Right renal cortex interstitium (tissue), 3 donors: ENCODE results near the gene MACROH2A2. TPM values are rescaled to one million over a fixed set of nuclear protein-coding genes. Genes with fewer than 3 reads are reported as not detected.
"Not testable (repeated sequence)": the region's sequence is repeated elsewhere in the genome, so short reads cannot be mapped to it uniquely, and the experiment has no call there.

Experiments
- DNase-seq, 3 donors: peaks; one replicate each; pipeline ENCODE4 v3.0.0-alpha.2; 2013; ENCODE audit warnings: low read depth in 3 of 3, low spot score in 2 of 3
- polyA plus RNA-seq, 3 donors: library from polyadenylated mRNA; unstranded; fragments of 120-200 nt; gene quantifications; one replicate each; pipeline ENCODE4 v1.2.1, GENCODE V29; 2013; ENCODE audit not compliant: insufficient read length in 3 of 3

Gene MACROH2A2
- polyA plus RNA-seq = 10 to 100 TPM; 76.9 to 82.0 (median 80.5) TPM

DNA sequence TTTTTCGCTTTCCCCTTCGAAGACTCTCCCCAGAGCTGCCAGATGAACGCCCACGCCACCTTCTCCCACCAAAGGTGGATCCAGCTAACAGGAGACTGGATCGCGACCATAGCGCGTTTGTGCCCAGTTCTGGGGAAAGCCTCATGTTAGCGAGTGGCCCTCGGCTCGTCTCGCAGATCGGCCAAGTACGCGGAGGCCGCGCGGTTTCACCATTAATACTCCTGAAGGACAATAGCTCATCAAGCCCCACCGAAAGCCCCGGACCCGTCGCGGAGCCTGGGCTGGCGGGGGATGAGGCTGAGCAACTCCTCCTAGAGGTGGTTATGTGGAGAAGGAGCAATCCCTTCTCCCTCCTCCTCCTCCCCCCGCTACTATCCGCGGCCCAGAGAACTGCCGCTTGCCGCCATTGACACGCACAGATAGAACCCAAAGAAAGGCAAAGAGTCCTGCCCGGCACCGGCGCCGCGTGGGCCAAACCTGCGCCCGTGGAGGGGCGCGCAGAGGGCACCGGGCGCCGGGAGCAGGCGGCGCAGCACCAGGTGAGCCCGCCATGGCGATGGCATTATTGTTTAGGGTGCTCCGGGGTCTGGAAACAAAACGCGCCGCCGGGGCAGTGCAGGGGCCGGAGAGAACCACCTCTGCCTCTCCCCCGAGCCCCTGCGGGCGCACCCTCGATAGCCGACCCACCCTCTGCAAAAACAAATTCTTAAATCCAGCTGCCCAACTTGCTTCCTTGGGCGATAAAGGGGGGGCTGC is at the start of gene MACROH2A2:
Gene MACROH2A2, plus strand, starts transcription at position 385 of the 756 bp plus-strand sequence. CDS start 22,813 bp downstream, outside the sequence.
- DNase-seq = peak; percentile 62 to 66 (median 65)

DNA sequence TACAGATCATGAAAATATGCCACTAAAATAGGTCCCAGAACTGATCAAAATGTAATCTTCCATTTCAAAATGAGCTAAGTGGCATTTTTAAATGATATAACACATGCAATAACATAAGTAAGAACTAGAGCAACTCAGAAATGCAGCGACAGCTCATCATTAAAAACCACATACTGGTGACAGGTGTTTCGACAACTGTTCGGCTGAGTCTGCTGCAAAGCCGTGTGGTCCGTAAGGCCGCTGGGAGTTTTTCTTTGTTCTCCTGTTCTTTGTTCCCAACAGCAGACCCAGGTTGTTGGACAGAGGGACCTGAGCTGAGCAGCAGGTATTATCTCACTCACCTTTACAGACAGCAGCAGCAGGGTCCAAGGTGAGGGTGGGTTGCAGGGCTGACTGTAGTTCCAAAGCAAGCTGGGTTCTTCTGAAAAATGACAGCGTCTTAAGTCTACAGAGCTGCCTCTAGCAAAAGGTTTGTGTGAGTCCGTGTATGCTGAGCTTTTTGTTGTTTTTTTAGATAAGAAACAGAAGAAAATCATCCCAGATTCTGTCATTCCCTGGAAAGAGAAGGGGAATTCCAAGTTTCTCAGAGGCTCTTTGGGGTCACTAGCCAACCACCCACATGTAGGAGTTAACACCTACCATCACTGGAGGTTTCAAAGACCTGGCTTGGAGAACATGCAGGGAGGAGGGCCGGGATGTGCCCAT is 45.4 kb upstream of the MACROH2A2 start:
- no peak for DNase-seq

DNA sequence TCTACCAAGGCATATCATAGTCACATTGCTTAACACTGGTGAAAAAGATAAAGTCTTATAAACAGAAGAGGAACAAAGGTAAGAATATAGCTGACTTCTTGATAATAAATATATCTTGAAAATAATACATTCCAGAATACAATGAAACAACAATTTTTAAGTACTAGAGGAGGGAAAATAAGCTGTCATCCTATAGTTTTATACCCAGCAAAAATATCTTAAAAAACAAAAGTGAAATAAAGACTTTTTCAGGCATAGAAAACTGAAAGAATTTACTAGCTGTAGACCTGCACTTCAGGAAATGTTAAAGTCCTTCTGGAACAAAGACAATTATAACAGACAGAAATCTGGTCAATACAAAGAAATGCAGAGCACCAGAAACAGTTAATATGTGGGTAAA is 21.4 kb upstream of the MACROH2A2 start:
- DNase-seq = no peak

DNA sequence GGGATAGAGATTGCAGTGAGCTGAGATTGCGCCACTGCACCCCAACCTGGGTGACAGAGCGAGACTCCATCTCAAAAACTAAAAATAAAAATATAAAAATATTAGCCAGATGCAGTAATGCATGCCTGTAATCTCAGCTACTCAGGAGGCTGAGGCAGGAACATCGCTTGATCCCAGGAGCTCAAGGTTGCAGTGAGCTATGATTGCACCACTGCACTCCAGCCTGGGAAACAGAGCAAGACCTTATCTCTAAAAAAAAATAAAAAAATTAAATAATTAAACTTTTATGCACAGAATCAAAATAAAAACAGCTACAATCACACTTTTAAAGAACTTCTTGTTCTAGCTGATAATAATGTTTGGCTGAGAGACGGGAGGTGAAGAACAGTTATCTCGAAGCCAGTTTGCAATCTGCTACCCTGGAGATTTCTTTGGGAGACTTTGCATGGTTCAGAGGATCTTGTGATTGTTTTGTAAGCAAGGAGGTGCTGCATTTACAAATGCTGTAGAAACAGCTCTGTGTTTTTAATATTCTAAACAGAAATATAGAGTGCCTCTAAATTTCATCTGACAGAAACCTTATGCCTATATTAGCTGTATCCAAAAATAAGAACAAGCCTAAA is 19.9 kb upstream of the MACROH2A2 start:
- DNase-seq = no peak

DNA sequence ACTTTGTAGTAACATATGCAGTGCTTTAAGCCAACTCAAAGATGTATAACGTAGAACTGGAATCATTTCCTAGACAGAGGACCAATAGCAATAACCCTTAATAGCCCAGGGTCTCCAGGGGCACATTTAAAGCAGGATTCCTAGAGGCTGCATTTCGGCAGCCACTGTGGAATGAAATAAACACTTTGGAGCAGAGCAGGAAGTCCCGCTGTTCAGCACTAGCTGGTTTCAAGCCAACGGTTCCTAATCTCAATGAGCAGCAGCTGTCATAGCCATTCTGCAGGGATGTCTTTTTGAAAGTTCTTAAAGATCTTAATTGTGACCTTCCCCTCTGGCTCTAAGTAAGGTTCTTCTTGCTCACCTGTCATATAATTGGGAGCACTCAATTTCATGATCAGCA is 18.4 kb upstream of the MACROH2A2 start:
- DNase-seq = no peak

DNA sequence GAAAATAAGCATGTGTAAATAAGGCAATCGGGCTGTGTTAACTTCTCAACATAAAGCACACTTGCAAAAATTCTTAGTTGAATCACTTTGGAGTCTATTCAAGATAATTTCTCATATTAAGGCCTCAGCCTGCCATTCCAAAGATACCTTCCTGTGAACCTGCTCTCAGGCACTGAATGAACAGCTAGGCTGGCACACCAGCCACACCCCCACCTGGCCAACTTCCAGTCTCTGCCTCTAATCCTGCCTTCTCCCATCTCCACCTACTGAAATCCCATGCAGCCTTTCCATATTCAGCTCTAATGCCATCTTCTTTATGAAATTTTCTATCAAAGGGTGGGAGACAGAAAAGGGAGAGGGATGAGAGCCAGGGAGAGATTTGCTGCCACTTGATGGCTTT is 17.1 kb upstream of the MACROH2A2 start:
- no peak for DNase-seq

DNA sequence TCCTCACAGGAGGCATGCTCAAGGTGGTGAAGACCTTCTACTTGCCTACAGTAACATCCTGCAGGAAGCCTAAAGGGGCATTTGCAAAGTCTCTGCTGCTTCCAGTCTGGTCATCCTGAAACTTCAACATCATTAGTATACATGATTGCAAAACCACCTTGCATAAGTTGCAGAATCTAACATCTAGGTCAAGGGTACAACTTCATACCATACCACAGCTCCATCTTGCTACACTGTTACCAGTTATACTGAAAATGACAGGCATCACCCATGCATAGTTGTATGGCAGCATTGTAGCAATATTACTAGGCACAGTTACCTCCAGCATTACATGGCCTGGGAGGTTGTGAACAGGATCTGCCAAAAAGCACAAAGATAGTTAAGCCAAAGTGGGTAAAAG is 13.7 kb upstream of the MACROH2A2 start:
- no peak for DNase-seq

DNA sequence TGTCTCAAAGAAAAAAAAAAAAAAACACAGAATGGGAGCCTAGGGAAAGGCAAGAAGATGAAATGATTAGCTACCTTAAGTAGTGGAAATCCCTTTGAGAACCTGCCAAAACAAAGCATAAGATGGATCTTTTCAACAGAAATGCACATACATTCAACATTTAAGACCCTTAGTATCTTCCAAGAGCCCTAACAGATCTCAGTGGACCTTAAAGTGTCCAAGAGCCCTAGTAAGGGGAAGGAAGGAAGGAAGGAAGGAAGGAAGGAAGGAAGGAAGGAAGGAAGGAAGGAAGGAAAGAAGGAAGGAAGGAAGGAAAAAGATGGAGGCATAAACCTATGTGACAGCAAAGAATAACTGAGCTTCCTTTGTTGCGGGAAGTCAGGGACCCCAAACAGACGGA is 11.6 kb upstream of the MACROH2A2 start:
- DNase-seq = no peak

DNA sequence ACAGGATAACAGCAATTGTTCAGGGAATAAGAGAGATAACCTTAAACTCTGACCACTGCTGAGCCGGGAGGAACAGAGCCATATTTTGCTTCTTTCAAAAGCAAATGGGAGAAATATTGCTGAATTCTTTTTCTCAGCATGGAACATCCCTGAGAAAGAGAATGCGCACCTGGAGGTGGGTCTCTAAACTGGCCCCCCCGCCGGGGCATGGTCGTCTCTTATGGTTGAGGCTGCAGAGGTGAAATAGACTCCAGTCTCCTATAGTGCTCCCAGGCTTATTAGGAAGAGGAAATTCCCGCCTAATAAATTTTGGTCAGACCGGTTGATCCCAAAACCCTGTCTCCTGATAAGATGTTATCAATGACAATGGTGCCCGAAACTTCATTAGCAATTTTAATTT is 10.9 kb upstream of the MACROH2A2 start:
- not testable (repeated sequence) for DNase-seq

DNA sequence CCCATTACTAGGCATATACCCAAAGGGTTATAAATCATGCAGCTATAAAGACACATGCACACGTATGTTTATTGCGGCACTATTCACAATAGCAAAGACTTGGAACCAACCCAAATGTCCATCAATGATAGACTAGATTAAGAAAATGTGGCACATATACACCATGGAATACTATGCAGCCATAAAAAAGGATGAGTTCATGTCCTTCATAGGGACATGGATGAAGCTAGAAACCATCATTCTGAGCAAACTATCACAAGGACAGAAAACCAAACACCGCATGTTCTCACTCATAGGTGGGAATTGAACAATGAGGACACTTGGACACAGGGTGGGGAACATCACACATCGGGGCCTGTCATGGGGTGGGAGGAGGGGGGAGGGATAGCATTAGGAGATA is 5.6 kb upstream of the MACROH2A2 start:
- not testable (repeated sequence) for DNase-seq

DNA sequence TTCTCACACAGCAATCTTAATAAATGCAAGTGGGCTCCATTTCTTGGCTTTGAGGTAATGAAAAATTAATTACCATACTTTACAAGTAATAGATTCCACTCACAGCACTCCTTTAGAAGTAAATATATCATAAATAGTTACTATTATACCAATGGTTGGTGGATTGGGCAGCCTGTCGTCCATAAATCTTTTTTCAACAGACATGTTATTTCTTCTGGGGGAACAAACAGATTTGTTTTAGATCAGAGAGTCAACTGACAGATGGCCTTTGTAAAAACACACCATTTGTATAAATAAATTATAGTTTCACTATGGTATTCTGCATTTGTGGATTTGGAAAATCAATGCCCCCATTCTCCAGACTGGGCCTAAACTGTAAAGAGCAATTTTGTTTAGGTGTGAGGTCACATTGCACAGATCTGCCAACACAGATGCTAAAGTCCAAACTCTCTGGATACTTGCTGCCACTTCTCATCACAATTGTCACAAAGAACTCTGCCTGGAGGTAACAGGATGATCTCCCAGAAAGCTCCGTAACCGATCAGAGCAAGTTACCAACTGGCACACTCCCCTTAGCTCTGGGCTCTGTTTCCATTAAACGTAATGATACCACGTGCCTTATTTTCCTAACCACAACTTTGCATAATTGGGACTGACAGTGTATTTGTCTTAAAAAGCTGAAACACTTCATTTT is 4.5 kb upstream of the MACROH2A2 start:
- DNase-seq = no peak

DNA sequence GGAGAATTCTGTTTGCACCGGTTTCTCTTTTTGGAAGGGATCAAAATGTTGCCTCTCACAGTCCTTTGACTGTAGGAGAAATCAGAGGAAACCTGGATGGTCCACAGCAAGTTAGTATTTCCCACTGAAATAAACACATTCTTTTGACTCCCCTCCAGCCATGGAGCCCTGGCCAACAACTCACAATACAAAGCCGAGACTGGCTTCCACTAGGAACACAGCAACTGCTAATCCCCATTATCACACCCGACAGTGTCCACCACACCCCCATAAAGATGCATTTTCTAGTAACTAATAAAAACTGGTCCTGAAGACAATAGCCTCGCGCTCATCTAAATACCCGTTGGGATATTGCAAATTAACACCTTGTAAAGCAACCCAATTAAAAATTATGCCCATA is 798 bp upstream of the MACROH2A2 start:
- no peak for DNase-seq

DNA sequence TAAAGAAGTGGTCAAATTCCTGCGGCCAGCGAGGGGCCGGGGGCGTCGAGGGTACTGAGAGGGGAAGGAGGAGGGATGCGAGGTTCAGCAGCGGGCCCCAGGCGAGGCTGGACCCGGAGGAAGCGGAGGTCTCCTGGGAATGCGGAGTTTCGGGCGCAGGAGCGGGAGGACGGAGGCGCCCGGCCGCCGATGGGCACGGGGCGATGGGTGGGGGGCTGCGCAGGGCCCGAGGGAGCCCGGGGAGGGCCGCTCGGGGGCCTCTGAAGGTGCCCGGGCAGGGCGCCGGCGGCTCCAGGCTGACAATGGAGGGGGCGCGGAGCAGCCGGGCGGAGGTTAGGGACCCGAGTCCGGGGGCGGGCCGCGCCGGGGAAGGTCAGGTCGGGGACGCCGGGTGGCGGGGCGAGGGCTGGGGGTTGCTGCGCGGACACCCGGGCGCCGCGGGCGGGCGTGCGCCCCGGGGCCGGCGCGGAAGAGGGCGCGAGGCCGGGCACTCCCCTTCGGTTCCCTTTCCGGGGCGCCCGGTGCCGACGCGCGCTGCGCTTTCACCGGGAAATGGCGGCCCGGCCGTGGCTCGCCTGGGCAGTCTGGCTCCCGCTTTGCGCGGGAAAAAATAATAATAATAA is 683 bp downstream of the MACROH2A2 start:
- DNase-seq = peak in 1 of 3 donors; percentile 34

DNA sequence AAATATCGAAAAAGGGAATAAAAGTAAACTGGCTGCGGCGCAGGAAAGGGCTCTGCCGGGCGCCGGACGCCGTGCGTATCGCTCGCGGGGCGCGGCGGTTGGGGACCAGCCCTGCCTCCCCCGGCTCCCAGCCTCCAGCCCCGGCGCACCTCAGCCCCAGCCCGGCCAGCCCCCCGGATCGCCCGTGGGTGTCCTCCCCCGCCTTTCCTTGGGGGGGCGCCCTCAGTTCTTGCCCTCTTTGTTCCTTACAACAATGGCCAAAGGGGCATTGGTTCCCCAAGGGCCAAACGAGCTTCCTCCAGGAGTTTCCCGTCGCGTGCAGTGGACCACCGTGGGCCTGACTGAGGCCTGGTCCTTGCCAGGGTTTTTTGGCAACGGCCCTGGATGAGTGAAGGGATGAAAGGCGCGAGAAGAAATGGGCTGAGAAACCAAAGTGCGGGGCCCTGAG is 1.2 kb downstream of the MACROH2A2 start:
- DNase-seq = no peak

DNA sequence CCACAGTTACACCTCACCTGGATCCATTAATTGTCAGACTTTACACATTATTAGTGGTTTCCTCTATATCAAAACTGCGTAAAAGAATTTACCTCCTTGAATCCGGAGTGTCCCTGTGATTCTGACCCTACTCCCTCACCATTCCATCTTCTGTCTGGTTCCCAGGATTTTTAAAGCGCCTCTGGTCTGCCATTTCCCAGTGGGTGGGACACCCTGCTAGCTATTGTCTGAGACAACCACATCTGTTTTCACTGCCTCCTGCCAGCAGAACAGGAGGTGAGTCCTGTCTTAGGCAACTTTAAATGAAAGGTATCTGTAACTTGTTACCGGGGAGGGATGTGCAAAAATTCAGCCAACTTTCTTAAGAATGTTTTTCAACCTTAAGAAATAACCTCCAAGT is 2.3 kb downstream of the MACROH2A2 start:
- DNase-seq = no peak

DNA sequence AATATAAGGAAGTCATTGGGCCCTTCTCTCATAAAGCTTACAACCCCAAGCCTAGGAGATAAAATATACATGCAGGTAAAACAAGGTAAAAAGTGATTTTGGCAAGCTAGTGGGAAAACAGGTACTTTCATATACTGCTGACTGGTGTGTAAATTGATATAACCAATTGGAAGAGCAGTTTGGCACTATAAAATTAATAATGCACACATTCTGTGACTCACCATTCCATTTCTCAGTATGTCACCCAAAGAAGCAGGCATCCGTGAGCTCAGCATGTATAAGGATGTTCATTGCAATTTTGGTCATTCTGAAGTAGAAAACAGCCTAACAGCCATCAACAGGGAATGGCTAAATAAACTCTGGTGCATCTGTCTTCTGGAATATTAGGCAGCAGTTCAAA is 2.9 kb downstream of the MACROH2A2 start:
- DNase-seq = no peak

DNA sequence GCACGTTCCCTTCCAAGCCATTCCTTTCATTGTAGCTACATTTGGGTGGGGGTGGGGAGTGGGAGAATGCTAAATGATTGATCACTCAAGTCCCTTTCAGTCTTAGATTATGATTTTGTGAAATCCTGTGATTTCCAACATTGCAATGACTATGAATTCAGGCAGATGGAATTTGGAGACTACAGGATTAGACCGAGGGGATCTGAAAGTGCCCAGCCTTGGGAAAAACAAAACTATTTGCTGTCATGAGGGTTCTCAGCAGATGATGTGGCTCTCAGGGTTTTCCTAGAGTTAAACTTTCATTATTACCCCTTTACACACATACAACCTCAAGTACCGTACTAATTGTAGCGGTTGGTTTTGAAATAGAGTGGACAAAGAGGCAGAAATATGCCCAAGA is 4.7 kb downstream of the MACROH2A2 start:
- DNase-seq = no peak

DNA sequence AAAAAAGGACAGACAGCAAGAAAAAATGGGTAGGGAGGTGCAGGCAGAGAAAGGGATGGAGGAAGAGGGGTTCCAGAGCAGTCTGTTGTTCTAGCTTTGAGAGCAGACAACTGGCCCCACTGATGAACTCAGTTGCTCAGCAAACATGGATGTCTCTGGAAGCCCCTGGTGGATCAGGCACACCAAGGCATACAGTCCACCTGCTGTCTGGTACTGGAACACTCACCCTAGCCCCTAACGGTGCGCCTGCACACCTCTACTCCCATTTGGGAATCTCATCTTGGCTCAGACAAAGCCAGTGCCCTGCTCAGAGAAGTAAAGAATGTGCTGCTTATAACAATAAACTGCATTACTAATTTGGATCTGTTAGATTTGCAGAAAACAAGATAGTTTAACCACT is 7.7 kb downstream of the MACROH2A2 start:
- no peak for DNase-seq

DNA sequence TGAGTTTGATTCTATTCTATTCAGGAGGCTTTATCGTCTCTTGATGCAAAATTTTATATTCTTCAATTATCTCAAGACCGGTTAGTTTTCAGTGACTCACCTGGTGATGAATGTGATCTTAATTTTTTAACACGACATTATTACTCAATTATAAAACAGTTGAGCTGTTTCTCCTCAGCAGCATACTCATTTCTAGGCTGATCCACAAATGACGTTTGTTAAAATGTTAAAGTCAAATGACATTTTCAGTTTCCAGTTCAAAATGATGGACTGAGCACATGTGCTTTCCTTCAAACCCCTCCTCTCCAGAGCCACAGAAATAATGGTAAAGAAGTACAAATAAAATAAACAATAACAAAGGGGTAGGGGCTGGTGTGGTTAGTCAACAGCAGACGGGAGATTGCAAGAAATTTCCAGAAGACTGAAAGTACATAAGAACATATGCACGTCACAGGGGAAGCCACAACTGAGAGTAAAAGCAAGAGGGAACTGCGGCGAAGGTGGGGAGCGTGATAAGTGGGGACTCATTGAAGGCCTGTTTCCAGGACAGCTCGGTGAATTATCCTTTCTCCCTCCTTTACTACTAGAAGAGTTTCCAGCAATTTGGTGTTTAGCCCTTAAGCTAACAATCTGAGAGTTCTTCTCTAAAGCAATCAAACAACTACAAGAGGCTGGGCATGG is 10.9 kb downstream of the MACROH2A2 start:
- no peak for DNase-seq

DNA sequence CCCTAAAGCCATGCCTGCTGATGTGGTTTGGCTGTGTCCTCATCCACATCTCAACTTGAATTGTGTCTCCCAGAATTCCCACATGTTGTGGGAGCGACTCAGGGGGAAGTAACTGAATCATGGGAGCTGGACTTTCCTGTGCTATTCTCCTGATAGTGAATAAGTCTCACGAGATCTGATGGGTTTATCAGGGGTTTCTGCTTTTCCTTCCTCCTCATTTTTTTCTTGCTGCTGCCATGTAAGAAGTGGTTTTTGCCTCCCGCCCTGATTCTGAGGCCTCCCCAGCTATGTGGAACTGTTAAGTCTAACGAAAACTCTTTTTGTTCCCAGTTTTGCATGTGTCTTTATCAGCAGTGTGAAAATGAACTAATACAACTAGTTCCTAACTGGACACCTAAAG is 11.8 kb downstream of the MACROH2A2 start:
- no peak for DNase-seq
